GM12875 (cell line): ENCODE measurements around the gene TRAP1.

Experiments used
- H3K4me3 ChIP-seq: one replicate; pipeline ENCODE4 v1.5.1; 2011; ENCODE audit warnings: low read depth, low read length, control low read depth
- CTCF ChIP-seq: IDR thresholded peaks from 2 replicates; pipeline ENCODE4 v1.5.1; 2011; ENCODE audit warnings: low read depth, mild to moderate bottlenecking, control low read depth, inconsistent platforms, low read length, moderate library complexity, borderline replicate concordance; ENCODE audit not compliant: insufficient read depth

The TRAP1 gene

GRCh38 chr16:3651461-3652372 lies 65.6 kb downstream of the TRAP1 start:
- no peak for TF ChIP-seq CTCF
- H3K4me3 ChIP-seq = no peak overlapping the region

- H3K4me3 ChIP-seq = no peak overlapping the region
- no peak for TF ChIP-seq CTCF
Measured at GRCh38 chr16:3650631-3651265, 66.6 kb downstream of the TRAP1 start.

DNA sequence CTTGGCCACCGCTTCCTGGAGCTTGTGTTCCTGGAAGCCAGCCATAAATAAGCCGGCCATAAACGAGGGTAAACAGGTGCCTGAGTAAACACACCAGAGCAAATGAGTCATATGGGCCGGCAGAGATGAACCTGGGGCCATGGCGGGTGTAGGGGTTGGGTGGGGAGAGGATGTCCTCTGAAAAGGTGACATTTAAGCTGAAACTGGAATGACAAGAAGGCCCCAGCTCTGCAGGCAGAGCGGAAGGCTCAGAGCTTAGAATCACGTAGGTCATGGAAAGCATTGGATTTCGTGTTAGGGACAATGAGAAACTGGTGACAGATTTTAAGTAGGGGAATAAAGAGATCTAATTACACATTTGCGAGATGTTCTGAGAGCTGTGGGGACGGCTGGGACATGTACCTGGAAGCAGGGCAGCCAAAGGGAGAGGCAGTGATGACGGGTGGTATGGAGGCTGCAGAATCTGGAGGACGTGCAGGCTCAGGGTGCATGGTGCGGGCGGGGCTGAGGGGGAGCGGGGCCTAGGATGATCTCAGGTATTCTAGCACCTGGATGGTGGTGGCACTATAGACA lies 70.9 kb downstream of the TRAP1 start:
- no peak for TF ChIP-seq CTCF
- H3K4me3 ChIP-seq = no peak overlapping the region

DNA sequence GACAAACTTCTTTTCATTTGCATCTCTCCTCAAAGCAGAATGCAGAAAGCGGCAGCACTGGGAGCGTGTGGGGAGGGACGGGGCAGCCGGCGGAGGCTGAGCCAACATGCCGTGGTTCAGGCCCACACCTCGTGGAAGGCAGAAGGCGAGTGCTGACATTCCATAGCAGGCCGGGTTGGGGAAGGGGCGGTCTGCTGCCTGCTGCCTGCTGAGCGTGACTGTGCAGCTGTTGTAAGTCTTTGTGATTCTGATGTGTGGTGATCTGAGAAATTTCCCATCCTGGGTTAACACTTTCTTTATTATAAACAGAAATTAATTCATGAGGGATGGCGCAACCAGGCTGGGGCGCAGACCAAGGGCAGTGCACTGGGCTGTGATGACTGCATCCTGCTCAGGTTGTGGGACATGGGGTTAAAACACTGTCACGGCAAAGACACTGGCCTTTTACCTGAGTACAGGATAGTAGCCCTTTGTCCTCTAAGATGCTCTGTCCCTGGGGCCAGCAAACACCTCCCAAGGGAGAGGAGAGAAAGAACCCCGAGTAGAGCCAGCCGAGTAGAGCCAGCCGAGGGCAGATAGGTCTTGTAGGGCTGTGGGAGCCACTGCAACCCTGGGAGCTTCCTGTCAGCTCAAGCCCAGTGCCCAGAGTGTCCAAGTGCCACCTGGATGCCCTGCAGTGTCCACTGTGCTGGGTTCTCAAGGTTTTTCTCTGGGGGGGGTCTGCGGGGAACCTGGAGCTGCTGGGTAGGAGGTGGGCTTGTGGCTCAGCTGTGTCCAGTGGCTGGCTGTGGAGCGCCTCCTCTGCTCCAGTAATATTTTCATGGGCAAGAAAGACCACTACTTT lies 71.6 kb downstream of the TRAP1 start:
- no peak overlapping the region for H3K4me3 ChIP-seq
- TF ChIP-seq CTCF = no peak

GRCh38 chr16:3645108-3645503 lies 72.2 kb downstream of the TRAP1 start:
- TF ChIP-seq CTCF = no peak
- no peak overlapping the region for H3K4me3 ChIP-seq

GRCh38 chr16:3643095-3643730 lies 74.1 kb downstream of the TRAP1 start:
- no peak for TF ChIP-seq CTCF
- H3K4me3 ChIP-seq = no peak overlapping the region
